ENCODE results near the gene KDM4D.
"Not testable (repeated sequence)": the region's sequence is repeated elsewhere in the genome, so short reads cannot be mapped to it uniquely, and the experiment has no call there.

The KDM4D gene

DNA sequence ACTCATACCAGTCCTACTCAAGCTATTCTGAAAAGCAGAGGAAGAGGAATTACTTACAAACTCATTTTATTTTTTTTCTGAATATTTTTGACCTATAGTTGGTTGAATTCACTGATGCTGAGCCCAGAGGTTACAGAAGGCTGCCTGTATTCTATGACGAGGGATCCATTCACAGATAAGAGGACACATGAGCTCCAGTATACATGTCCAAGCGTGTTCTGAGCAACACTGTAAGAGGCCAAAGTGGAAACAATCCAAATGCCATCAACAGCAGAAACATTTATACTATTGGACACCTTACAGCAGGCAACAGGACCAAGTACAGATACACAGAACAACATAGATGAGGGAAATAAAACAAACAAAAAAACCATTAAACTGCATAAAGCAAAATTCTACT lies 61.8 kb downstream of the KDM4D start:
- Histone ChIP-seq H4K20me1 (ENCODE audit: low read depth, low read length) (no peaks in the 10 kb centered on the region), H3K9me2 (replicated peaks; ENCODE audit: insufficient read depth, low read length) (no peaks in the 10 kb centered on the region), H2AFZ (ENCODE audit: low read depth, low read length, severe bottlenecking) (no peak overlapping the region), H3K79me2 (ENCODE audit: insufficient read depth, low read length) (no peaks in the 10 kb centered on the region), H3K9me3 (ENCODE audit: insufficient read depth, low read length) (no peaks in the 10 kb centered on the region), H3K4me2 (ENCODE audit: low read depth, low read length, poor library complexity, severe bottlenecking) (no peak overlapping the region), H3K27me3 (ENCODE audit: low read length) (no peaks in the 10 kb centered on the region), H3K9ac (ENCODE audit: low read length) (no peak overlapping the region), H3K4me3 (ENCODE audit: insufficient read depth, low read length, poor library complexity, severe bottlenecking) (no peak overlapping the region), H3K27ac (ENCODE audit: low read depth, low read length) (no peak overlapping the region), H3K36me3 (ENCODE audit: low read length) (no peaks in the 10 kb centered on the region), H3F3A (ENCODE audit: insufficient read depth) (no peaks in the 10 kb centered on the region)
- TF ChIP-seq EZH2phosphoT487 (conservative IDR thresholded peaks at IDR 0.05; ENCODE audit: low read length) (no peak), CTCF (IDR thresholded peaks at IDR 0.05; ENCODE audit: insufficient read depth, low read length, poor library complexity, severe bottlenecking) (no peak)

- not testable (repeated sequence) for H3K27ac ChIP-seq (ENCODE audit: low read depth, low read length); H3K9ac ChIP-seq (ENCODE audit: low read length); H4K20me1 ChIP-seq (ENCODE audit: low read depth, low read length); H3K36me3 ChIP-seq (ENCODE audit: low read length); H3K27me3 ChIP-seq (ENCODE audit: low read length); H2AFZ ChIP-seq (ENCODE audit: low read depth, low read length, severe bottlenecking); H3F3A ChIP-seq (ENCODE audit: insufficient read depth); H3K9me3 ChIP-seq (ENCODE audit: insufficient read depth, low read length); H3K4me3 ChIP-seq (ENCODE audit: insufficient read depth, low read length, poor library complexity, severe bottlenecking); H3K4me2 ChIP-seq (ENCODE audit: low read depth, low read length, poor library complexity, severe bottlenecking); H3K9me2 ChIP-seq (replicated peaks; ENCODE audit: insufficient read depth, low read length); H3K79me2 ChIP-seq (ENCODE audit: insufficient read depth, low read length)
These were observed 64.0 kb downstream of the KDM4D start for GRCh38 chr11:95037356-95038035.

DNA sequence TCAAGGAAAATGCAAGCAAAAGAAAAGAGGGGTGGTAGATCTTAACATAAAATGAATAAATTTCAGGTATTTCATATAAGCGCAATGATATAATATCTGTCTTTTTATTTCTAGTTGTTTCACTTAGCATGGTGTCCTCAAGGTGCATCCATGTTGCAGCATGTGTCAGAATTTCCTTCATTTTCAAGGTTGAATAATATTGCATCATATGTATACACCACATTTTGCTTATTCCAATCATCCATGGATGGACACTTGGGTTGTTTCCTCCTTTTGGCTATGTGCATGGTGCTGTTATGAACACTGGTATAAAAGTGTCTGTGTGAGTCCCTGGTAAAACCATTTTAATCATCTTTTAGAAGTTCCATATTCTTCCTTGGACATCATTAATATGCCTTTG lies 68.7 kb downstream of the KDM4D start:
- TF ChIP-seq CTCF (IDR thresholded peaks at IDR 0.05; ENCODE audit: insufficient read depth, low read length, poor library complexity, severe bottlenecking) (no peak), EZH2phosphoT487 (conservative IDR thresholded peaks at IDR 0.05; ENCODE audit: low read length) (no peak)

GRCh38 chr11:95042906-95043305 lies 69.4 kb downstream of the KDM4D start:
- Histone ChIP-seq H3K27ac (ENCODE audit: low read depth, low read length) (no peak overlapping the region), H3K9me3 (ENCODE audit: insufficient read depth, low read length) (no peaks in the 10 kb centered on the region), H3K79me2 (ENCODE audit: insufficient read depth, low read length) (no peaks in the 10 kb centered on the region), H3K27me3 (ENCODE audit: low read length) (no peaks in the 10 kb centered on the region), H3K9ac (ENCODE audit: low read length) (no peak overlapping the region), H3F3A (ENCODE audit: insufficient read depth) (no peaks in the 10 kb centered on the region), H2AFZ (ENCODE audit: low read depth, low read length, severe bottlenecking) (no peak overlapping the region), H3K36me3 (ENCODE audit: low read length) (no peaks in the 10 kb centered on the region), H4K20me1 (ENCODE audit: low read depth, low read length) (no peaks in the 10 kb centered on the region), H3K4me3 (ENCODE audit: insufficient read depth, low read length, poor library complexity, severe bottlenecking) (no peak overlapping the region), H3K4me2 (ENCODE audit: low read depth, low read length, poor library complexity, severe bottlenecking) (no peak overlapping the region), H3K9me2 (replicated peaks; ENCODE audit: insufficient read depth, low read length) (no peaks in the 10 kb centered on the region)
- TF ChIP-seq CTCF (IDR thresholded peaks at IDR 0.05; ENCODE audit: insufficient read depth, low read length, poor library complexity, severe bottlenecking) (no peak), EZH2phosphoT487 (conservative IDR thresholded peaks at IDR 0.05; ENCODE audit: low read length) (no peak)

More for the DNA sequence above, 68.7 kb downstream of the KDM4D start:
- Histone ChIP-seq H3K4me2 (ENCODE audit: low read depth, low read length, poor library complexity, severe bottlenecking) (no peak overlapping the region), H3K79me2 (ENCODE audit: insufficient read depth, low read length) (no peaks in the 10 kb centered on the region), H4K20me1 (ENCODE audit: low read depth, low read length) (no peaks in the 10 kb centered on the region), H3K9me3 (ENCODE audit: insufficient read depth, low read length) (no peaks in the 10 kb centered on the region), H3K9me2 (replicated peaks; ENCODE audit: insufficient read depth, low read length) (no peaks in the 10 kb centered on the region), H2AFZ (ENCODE audit: low read depth, low read length, severe bottlenecking) (no peak overlapping the region), H3K36me3 (ENCODE audit: low read length) (no peaks in the 10 kb centered on the region), H3K27me3 (ENCODE audit: low read length) (no peaks in the 10 kb centered on the region), H3K9ac (ENCODE audit: low read length) (no peak overlapping the region), H3K4me3 (ENCODE audit: insufficient read depth, low read length, poor library complexity, severe bottlenecking) (no peak overlapping the region), H3K27ac (ENCODE audit: low read depth, low read length) (no peak overlapping the region), H3F3A (ENCODE audit: insufficient read depth) (no peaks in the 10 kb centered on the region)

All from SU-DHL-6 (cell line).